Kidney (tissue), 14 donors: Measurements from ENCODE around the gene SPEN. TPM values are rescaled to one million over a fixed set of nuclear protein-coding genes. Genes with fewer than 3 reads are reported as not detected.
A peak's percentile ranks its signal among the peaks of the same experiment; 100 is the strongest.

Experiments
- DNase-seq, 5 donors: peaks; one replicate each; pipeline ENCODE4 v3.0.0-alpha.2; 2013 to 2020
- FAIRE-seq: peaks from 2 replicates; lab custom pipeline; 2012; peaks lifted over from hg19 to GRCh38; lab: Jason Lieb, UNC
- H3K27ac ChIP-seq, 2 donors: one replicate each; pipeline ENCODE4 v1.7.0; 2013; ENCODE audit warnings: low read depth in 2 of 2, low read length in 2 of 2, inconsistent platforms in 1 of 2
- H3K27me3 ChIP-seq: one replicate; pipeline ENCODE4 v1.7.1; 2013; ENCODE audit warnings: low read length, inconsistent platforms; ENCODE audit not compliant: control insufficient read depth, insufficient read depth
- H3K36me3 ChIP-seq, 3 donors: one replicate each; pipeline versions ENCODE4 v1.7.0 to v1.7.1; 2013; ENCODE audit warnings: low read length in 3 of 3, control low read depth in 1 of 3, inconsistent platforms in 1 of 3; ENCODE audit not compliant: insufficient read depth in 3 of 3, control insufficient read depth in 2 of 3
- H3K4me1 ChIP-seq, 3 donors: one replicate each; pipeline versions ENCODE4 v1.7.0 to v1.7.1; 2013; ENCODE audit warnings: low read length in 3 of 3, inconsistent platforms in 1 of 3, low read depth in 1 of 3; ENCODE audit not compliant: control insufficient read depth in 2 of 3, insufficient read depth in 2 of 3
- H3K4me3 ChIP-seq, 3 donors: one replicate each; pipeline versions ENCODE4 v1.7.0 to v1.8.1; 2013; ENCODE audit warnings: low read length in 3 of 3, control low read depth in 1 of 3, inconsistent platforms in 1 of 3
- H3K9ac ChIP-seq, 3 donors: one replicate each; pipeline versions ENCODE4 v1.7.0 to v1.7.1; 2013; ENCODE audit warnings: low read length in 3 of 3, control low read depth in 1 of 3, inconsistent platforms in 1 of 3
- H3K9me3 ChIP-seq, 3 donors: one replicate each; pipeline versions ENCODE4 v1.7.0 to v1.7.1; 2013; ENCODE audit warnings: low read length in 3 of 3, control low read depth in 1 of 3, inconsistent platforms in 1 of 3; ENCODE audit not compliant: control insufficient read depth in 2 of 3, insufficient read depth in 1 of 3
- CTCF ChIP-seq: IDR thresholded peaks from 3 replicates; pipeline ENCODE4 v1.5.1; 2012; ENCODE audit warnings: mild to moderate bottlenecking, moderate library complexity, borderline replicate concordance; ENCODE audit not compliant: insufficient read depth; ENCODE audit errors: extremely low read depth
- intact Hi-C: fragments of 100-400 bp; cut with DNase I; formaldehyde crosslinking; loops from one replicate; pipeline ENCODE4 v1.11.1; 2022
- polyA plus RNA-seq: library from polyadenylated mRNA; stranded (reverse); fragments of 350-450 nt; fragmentation: Illumina TruSeq; extraction: RNeasy Lipid Tissue Mini Kit (QIAGEN cat#74804); gene quantifications from one replicate; pipeline ENCODE4 v1.2.3, GENCODE V29; 2014; ENCODE audit warnings: low read depth, low replicate concordance; ENCODE audit not compliant: insufficient read depth
- total RNA-seq: library from RNA; stranded (reverse); fragmentation: NEBNext Ultra II Directional; extraction: Animal tissue kit (Norgen Biotek cat#: 25700); gene quantifications from one replicate; pipeline ENCODE4 v1.2.1, GENCODE V29; 2021
- donor health status: control.
- donor health status: control.
- donor health status: control.
- donor health status: control.
- donor health status: control.
- donor health status: DM: yes; HTN: yes; CAD: no.
- donor health status: Normal renal cell carcinoma (clear cell type).

SPEN gene
- total and polyA plus RNA-seq, 2 donors from 2014 or later: 9.4 to 70.7 TPM

DNA sequence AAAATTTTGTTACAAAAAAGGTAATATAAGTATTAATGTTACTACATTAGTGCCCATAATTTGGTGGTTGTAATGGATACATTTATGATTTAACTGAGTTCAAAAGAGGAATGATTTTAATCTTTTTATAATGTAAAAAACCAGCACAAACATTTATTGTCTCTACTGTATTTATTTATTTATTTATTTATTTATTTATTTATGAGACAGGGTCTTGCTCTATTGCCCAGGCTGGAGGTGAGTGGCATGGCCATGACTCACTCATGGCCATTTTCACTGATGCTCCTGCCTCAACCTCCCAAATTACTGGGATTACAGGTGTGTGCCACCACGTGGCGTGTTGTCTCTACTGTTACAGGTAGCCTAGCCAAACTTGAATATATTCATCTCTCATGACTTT lies 21.9 kb downstream of the SPEN start:
- Histone ChIP-seq H3K4me3 (no peak overlapping the region), H3K36me3 (peaks cover 0 to 5% (median 4%) of the 10 kb centered on the region in 3 donors), H3K4me1 (peaks cover 0 to 12% (median 2%) of the 10 kb centered on the region in 3 donors), H3K27ac (no peak overlapping the region), H3K27me3 (no peaks in the 10 kb centered on the region), H3K9me3 (no peaks in the 10 kb centered on the region), H3K9ac (no peak overlapping the region)
- no peak for DNase-seq
- FAIRE-seq: no peak
- no peak for TF ChIP-seq CTCF
- intact Hi-C loops: no loop called here

GRCh38 chr1:15870421-15870820 lies 22.9 kb downstream of the SPEN start:
- no peak overlapping the region for H3K4me3 ChIP-seq
- no peak for FAIRE-seq
- TF ChIP-seq CTCF: no peak

DNA sequence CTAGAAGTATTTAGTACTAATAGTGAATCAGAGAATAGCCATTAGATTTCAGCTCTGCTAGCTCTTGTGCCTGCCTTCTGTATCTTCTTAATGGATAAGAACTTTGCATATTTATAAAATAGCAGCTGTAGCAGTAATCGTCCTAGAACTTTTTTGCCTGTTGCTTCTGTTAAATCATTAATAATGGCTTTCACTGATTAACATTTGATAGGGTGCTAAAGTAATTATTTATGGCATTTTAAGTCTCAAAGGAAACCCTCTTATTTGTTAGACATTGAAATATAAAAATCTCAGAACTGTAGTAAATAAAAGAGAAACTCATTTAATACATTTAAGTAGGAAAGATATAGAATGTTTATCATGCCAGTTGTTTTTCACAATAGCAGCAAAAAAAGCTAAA lies 27.0 kb downstream of the SPEN start:
- DNase-seq: no peak
- FAIRE-seq: no peak
- peak overlapping the region in 1 of 3 donors; percentile 10 for H3K4me3 ChIP-seq
- H3K9me3 ChIP-seq: no peaks in the 10 kb centered on the region
- intact Hi-C loops: no loop called here
- no peak for TF ChIP-seq CTCF
- no peak overlapping the region for H3K27ac ChIP-seq
- H3K4me1 ChIP-seq: peaks cover 0 to 19% (median 6%) of the 10 kb centered on the region in 3 donors
- no peaks in the 10 kb centered on the region for H3K27me3 ChIP-seq
- no peak overlapping the region for H3K9ac ChIP-seq
- peaks cover 2 to 14% (median 9%) of the 10 kb centered on the region in 3 donors for H3K36me3 ChIP-seq

More at GRCh38 chr1:15870421-15870820, 22.9 kb downstream of the SPEN start:
- intact Hi-C loops: no loop called here
- Histone ChIP-seq H3K27ac (no peak overlapping the region), H3K27me3 (no peaks in the 10 kb centered on the region), H3K9me3 (no peaks in the 10 kb centered on the region), H3K9ac (no peak overlapping the region), H3K4me1 (peaks cover 0 to 19% (median 2%) of the 10 kb centered on the region in 3 donors), H3K36me3 (peaks cover 0 to 5% (median 4%) of the 10 kb centered on the region in 3 donors)
- no peak for DNase-seq
